BJ (cell line): ENCODE measurements around the gene TSEN15. TPM values are rescaled to one million over a fixed set of nuclear protein-coding genes. Genes with fewer than 3 reads are reported as not detected.

Experiments used
- CTCF ChIA-PET: fragments of 350-600 bp; formaldehyde crosslinking; extraction: SDS; loops from one replicate; lab custom pipeline; 2021; ENCODE audit warnings: antibody characterized with exemption, inconsistent platforms; lab: Yijun Ruan, JAX
- POLR2A ChIA-PET: fragments of 300-600 bp; sonication (Branson Sonifier 250); formaldehyde crosslinking; extraction: SDS; loops from one replicate; lab custom pipeline; 2021; ENCODE audit warnings: antibody characterized with exemption; lab: Charles Lee
- DNase-seq: peaks from one replicate; pipeline ENCODE4 v3.0.0-alpha.2; 2011; ENCODE audit warnings: low read depth
- H3K27me3 ChIP-seq: 2 replicates; pipeline ENCODE4 v1.6.0; 2011; ENCODE audit warnings: low read length; ENCODE audit not compliant: control insufficient read depth, insufficient read depth
- H3K36me3 ChIP-seq: 2 replicates; pipeline ENCODE4 v1.5.1; 2011; ENCODE audit warnings: low read length; ENCODE audit not compliant: control insufficient read depth, insufficient read depth
- H3K4me3 ChIP-seq: 2 replicates; pipeline ENCODE4 v1.5.1; 2011; ENCODE audit warnings: low read depth, mild to moderate bottlenecking, control low read depth, low read length
- CTCF ChIP-seq: IDR thresholded peaks from 2 replicates; pipeline ENCODE4 v1.5.1; 2011; ENCODE audit warnings: low read depth, mild to moderate bottlenecking, control low read depth, inconsistent platforms, low read length, moderate library complexity; ENCODE audit not compliant: insufficient read depth
- polyA plus RNA-seq: library from polyadenylated mRNA; depleted of rRNA; stranded (reverse); fragments of >200 nt; gene quantifications from 2 replicates; pipeline ENCODE4 v1.2.3, GENCODE V29; 2011

The TSEN15 gene
- polyA plus RNA-seq, 1 experiment = 39.4 TPM

GRCh38 chr1:184048561-184049240 is 2.8 kb upstream of the TSEN15 start:
- DNase-seq = no peak
- ChIA-PET POLR2A (no interaction called here), CTCF (no interaction called here)
- Histone ChIP-seq H3K4me3 (no peak overlapping the region), H3K36me3 (no peaks in the 10 kb centered on the region), H3K27me3 (no peaks in the 10 kb centered on the region)
- TF ChIP-seq CTCF = no peak

- ChIA-PET CTCF (no interaction called here), POLR2A (no interaction called here)
- no peak for DNase-seq
- TF ChIP-seq CTCF = no peak
- Histone ChIP-seq H3K36me3 (no peaks in the 10 kb centered on the region), H3K27me3 (no peaks in the 10 kb centered on the region), H3K4me3 (no peak overlapping the region)
Observed at GRCh38 chr1:184049291-184049690, 2.2 kb upstream of the TSEN15 start.

GRCh38 chr1:184049836-184050468 is 1.6 kb upstream of the TSEN15 start:
- CTCF ChIA-PET = interaction anchor here (0.7 kb wide), 1 partner anchor 85 kb away, joined by 3 read pairs; no protein-coding TSS in a partner anchor

GRCh38 chr1:184050636-184051035 is 894 bp upstream of the TSEN15 start:
- Histone ChIP-seq H3K4me3 (no peak overlapping the region), H3K36me3 (no peaks in the 10 kb centered on the region), H3K27me3 (no peaks in the 10 kb centered on the region)
- DNase-seq = no peak
- TF ChIP-seq CTCF = no peak
- ChIA-PET CTCF (interaction anchor here (0.7 to 0.9 kb wide), 2 partner anchors 85 to 135 kb away, joined by 3 read pairs; no protein-coding TSS in a partner anchor), POLR2A (interaction anchor here (0.5 to 0.7 kb wide), 2 partner anchors 135 to 540 kb away, joined by 3 read pairs; no protein-coding TSS in a partner anchor)

More at GRCh38 chr1:184049836-184050468, 1.6 kb upstream of the TSEN15 start:
- no peak for DNase-seq
- Histone ChIP-seq H3K4me3 (no peak overlapping the region), H3K36me3 (no peaks in the 10 kb centered on the region), H3K27me3 (no peaks in the 10 kb centered on the region)
- no peak for TF ChIP-seq CTCF
- POLR2A ChIA-PET = interaction anchor here (0.5 kb wide), 1 partner anchor 540 kb away, joined by 3 read pairs; no protein-coding TSS in a partner anchor

GRCh38 chr1:184051138-184051484 is 419 bp upstream of the TSEN15 start:
- POLR2A ChIA-PET = interaction anchor here (0.6 to 0.7 kb wide), 2 partner anchors 98 to 136 kb away, joined by 3 read pairs; no protein-coding TSS in a partner anchor
- peak overlapping the region; percentile 67 for H3K4me3 ChIP-seq
- CTCF ChIA-PET = interaction anchor here (0.6 to 0.9 kb wide), 2 partner anchors 8 to 135 kb away, joined by 3 read pairs; no protein-coding TSS in a partner anchor
- H3K36me3 ChIP-seq = no peaks in the 10 kb centered on the region
- no peak for TF ChIP-seq CTCF
- DNase-seq = no peak
- H3K27me3 ChIP-seq = no peaks in the 10 kb centered on the region
